ENCODE measurements around the gene KIF16B.

The KIF16B gene

DNA sequence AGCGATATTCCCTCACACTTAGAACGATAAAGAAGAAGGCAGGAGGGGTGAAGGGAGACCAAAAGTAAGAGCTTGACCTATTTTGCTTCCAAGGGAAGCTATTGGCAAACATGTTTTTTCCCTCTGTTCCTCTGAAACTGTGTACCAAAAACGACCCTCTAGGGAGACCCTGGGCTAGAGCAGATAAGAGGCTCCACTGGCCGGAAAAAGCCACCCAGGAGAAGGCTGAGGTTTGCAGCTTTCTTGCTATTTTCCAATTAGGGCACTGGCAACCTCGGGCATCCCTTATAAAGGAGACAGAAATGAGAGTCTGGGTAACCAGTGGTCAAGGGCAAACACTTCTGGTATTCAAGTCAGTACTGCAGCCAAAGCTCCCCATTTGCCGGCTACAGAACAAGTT is 168.0 kb downstream of the KIF16B start:
- no peak for DNase-seq (ENCODE audit: low read depth in 2 of 3, low spot score in 1 of 3)

DNA sequence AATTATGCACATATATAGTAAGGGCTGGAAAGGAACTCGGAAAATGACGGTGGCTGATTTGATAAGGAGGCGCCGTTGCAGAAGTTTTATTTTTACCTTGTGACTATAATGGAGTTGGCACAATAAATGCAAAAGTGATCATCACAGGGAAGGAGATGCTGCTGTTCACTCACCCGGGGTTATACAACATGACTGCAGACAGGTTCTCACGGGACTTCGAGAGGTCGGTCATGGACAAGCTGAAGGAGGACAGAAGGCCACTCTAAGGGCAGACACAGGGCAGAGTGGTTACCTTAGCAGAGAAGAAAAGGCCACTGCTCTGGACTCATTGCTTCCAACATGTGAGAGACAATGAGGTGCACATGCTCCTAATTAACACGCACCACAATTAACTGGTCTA is 168.6 kb downstream of the KIF16B start:
- no peak for DNase-seq (ENCODE audit: low read depth in 2 of 3, low spot score in 1 of 3)

DNA sequence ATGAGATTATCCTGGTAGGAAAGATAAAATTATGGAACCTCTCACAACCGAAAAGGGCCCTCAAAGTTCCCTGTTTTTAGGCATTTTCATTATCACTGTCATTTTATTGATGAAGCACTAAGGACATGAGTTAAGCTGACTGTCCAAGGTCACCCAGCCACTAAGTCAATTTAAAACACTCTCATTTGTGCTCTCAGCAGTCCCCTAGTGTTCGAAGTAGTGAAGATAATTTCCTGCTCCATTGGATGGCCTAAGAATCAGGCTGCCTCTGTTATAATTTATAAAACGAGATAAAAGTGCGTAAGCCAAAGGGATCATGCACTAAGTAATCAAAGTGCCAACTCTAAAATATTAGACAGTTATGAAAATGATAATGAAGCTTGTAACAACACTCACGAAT is 169.1 kb downstream of the KIF16B start:
- DNase-seq (ENCODE audit: low read depth in 2 of 3, low spot score in 1 of 3): no peak

DNA sequence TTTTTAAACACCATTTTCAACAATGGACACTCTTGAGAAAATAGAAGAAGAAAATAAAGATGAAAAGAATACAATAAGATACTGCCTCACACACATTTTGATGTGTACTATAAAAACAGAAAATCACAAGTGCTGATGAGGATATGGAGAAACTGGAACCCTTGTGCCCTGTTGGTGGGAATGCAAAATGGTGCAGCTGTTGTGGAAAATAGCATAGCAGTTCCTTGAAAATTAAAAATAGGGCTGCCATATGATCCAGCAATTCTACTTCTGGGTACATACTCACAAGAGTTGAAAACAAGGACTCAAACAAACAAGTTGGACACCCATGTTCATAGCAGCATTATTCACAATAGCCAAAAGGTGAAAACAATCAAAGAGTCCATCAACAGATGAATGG is 173.0 kb downstream of the KIF16B start:
- DNase-seq (ENCODE audit: low read depth in 2 of 3, low spot score in 1 of 3): no peak

DNA sequence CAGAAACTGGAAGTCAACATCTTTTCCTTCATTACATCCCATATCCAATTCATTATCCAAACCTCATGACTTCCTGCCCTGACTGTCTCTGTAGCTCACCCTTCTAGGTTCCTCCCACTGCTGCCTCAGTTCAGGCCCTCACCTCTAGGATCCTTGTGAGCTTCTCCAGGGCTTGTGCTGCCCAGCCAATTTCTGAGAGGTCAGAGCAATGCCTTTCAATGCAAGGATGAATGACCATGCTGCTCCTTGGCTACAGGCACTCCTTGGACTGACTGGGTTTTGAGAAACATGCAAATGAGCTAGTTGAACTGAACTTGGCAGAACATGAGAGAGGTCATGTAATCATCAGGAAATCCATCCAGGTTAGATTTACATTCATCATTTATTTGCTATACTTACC is 173.4 kb downstream of the KIF16B start:
- DNase-seq (ENCODE audit: low read depth in 2 of 3, low spot score in 1 of 3): no peak

DNA sequence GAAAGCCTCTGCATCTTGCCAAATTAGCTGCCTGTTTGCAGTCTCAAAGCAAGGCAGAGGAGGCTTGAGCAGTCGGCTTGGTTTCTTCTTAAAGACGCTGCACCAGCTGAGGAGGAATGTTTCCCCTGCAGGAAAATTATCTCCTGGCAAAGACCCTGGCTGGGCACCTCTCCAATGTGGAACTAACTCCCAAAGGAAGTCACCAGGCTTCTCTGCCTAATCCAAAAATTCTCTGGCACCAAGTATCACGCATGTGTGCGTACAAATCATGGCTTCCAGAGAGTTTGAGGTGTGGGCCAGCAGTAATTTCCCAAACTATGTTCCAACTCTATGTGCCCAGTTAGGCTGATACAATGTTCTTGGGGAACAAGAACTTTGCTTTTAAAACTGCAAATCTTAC is 176.2 kb downstream of the KIF16B start:
- no peak for DNase-seq (ENCODE audit: low read depth in 2 of 3, low spot score in 1 of 3)

DNA sequence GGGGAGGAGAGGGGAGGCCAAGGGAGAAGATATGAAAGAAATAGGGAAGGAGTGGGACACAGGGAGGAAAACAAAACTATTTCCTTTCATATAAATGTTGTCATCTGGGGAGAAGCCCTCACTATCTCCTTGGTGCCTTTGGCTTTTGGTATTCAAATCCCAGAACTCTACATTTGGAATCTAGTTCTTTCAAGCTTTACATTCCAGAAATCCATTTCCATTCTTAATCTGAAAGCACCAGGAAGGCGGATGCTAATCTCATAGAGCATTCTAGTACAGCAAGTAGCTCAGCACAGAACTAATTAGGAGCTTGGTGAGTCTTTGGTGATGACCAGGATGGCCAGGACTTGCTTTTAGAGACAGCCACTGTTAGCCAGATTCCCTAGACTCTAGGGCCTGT is 177.9 kb downstream of the KIF16B start:
- DNase-seq (ENCODE audit: low read depth in 2 of 3, low spot score in 1 of 3): no peak

DNA sequence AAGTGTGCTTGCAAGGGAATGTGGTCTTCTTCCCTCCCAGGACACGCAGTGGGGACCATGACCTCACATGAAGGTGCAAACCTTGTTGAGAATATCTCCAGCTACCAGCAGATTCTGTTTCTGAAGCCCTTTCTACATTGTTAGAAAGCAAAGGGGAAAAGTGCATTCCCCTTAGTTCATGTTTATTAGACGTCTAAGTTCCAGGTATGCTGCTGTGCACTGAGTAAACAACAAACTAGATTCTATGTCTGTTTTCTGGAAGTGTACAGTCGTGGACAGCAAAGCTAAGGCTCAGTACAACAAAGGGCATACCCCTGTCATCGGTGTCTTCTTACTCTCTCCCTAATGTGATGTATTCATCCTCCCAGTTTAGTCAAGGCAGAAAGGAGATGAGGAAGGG is 178.5 kb downstream of the KIF16B start:
- DNase-seq (ENCODE audit: low read depth in 2 of 3, low spot score in 1 of 3): no peak

DNA sequence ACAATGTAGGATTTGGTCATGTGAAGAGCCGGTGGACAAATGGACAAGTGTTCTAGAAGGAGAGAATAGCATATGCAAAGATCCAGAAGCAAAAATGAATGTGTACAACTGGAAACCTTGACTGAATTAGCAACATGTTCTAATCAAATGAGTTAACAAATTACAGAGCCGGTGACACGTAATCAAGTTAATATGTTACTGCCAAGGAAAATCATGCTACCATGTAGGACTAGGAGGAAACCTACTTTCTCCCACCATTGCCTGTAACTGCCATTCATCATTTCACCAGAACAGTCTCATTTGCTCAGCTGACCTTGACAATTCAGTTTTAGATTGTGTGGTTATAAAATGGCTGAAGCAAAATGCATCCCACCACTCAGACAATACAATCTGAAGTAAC is 179.4 kb downstream of the KIF16B start:
- no peak for DNase-seq (ENCODE audit: low read depth in 2 of 3, low spot score in 1 of 3)

DNA sequence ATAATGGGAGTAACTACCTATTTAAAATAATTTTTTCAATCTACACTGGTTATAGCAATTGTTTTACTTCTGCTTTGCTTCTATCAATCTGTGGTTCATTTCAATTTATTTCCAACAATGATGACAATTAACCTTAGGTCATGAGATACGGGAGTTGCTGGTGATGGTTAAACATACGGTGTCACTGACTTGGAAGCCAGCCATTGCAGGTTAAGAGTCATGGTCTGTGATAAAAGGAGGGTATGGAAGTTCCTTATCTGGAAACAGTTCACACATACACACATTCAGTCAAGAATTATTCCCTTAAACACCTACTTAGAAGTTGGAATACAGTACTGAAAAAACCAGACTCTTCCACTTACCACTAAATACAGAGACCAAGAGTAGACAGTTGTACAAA is 180.0 kb downstream of the KIF16B start:
- no peak for DNase-seq (ENCODE audit: low read depth in 2 of 3, low spot score in 1 of 3)

DNA sequence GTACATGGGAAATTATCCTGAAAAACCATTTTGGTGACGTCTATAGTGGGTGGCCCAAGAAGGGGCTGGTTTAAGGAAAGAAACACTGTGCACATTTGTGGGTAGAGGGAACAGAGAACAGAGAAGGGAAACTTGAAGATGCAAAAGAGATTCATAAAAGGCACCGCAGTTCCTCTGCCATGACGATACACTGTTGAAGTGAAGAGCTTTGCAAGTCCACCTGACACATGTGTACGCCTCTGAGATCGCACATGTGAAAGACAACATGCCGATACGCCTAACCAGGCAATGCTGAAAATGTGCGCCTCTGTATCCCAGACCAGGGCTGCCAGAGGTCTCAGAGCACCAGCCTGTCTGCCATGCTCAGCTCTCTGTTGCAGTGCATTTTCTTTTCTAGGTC is 180.9 kb downstream of the KIF16B start:
- no peak for DNase-seq (ENCODE audit: low read depth in 2 of 3, low spot score in 1 of 3)

DNA sequence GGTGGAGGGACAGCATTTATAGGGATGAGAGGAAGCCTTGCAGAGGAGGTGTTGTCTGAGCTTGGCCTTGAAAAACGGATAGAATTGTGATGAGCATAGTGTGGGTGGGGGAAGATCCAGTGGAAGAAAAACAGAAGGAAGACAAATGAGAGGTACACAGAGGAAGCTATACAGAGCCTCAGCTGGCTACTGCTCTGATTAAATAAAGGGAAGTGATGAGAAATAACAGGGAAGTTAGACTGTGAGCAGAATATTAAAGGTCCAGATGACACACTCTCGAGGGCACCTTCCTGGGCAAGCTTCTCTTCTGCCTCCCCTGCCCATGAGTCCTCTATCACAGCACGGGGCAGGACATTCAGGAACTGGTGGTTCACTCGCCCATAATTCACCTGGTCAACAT is 182.3 kb downstream of the KIF16B start:
- DNase-seq (ENCODE audit: low read depth in 2 of 3, low spot score in 1 of 3): no peak

DNA sequence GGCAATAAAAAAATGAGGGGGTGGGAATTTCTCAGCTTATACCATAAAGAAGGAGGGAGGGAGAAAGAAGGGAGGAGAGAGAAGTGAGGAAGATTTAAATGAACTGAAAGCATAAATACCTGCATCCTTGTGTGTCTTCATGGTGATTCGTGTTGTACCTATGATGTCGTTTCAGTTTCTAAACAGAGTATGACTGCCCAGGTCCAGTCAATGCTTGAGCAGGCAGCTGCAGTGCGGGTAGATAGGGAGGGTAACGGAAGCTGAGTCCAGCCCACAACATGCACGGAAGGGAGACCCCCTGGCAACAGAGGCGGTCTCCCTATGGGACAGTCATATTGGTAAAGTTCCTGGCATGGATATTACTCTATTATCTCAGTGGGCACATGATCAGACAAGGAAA is 184.5 kb downstream of the KIF16B start:
- DNase-seq (ENCODE audit: low read depth in 2 of 3, low spot score in 1 of 3): no peak

DNA sequence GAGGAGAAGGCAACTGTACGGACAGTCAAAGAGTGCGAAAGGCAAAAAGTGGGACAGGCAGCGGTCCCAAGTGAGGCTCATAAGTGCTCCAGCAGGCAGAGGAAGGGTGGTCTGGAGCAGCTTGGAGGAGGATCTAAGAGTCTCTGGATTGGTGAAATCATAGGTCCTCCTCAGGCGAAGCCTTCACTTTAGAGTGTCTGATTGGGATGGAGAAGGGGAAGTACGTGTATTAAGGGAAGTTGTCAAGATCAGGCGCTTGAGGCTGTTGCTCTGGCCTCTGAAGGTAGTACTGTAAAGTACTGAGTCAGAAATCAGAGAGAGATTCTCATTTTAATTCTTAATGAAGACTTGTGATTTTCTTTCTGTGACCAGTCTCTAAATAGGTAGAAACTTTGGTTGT is 185.6 kb downstream of the KIF16B start:
- DNase-seq (ENCODE audit: low read depth in 2 of 3, low spot score in 1 of 3): no peak

DNA sequence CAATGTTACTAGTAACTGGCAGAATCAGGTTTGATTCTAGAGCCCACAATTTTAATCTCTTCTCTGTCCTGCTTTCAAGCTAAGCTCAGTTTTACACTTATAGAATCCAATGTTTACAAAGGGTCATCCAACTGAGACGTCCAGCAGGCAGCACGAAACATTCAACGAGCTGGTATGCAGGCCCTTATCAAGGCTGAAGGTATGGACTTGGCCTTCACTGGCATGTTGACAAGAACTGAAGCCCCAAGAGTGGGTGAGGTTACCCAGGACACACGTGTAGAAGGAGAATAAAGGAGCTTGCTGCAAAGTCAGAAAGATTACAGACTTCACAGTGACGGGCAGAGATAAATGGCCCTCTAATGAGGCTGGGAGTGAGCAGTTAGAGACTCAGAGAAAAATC is 187.4 kb downstream of the KIF16B start:
- no peak for DNase-seq (ENCODE audit: low read depth in 2 of 3, low spot score in 1 of 3)

DNA sequence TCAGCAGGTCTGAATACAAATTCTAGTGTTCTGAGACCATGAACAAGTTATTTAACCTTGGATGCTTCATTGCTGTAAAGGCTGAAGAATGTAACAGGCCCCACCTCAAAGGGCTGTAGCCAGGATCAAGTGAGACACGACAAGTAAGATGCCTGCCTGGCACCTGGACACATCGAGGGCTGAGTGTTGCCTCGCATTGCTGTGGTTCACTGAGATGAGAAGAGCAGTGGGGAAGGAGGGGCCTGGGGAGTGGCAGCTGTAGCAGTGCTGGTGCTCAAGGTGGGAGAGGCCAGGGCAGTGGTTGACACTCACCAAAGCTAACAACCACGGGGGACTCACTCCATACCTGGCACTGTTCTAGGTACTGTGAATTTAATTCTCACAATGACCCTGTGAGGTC is 187.8 kb downstream of the KIF16B start:
- no peak for DNase-seq (ENCODE audit: low read depth in 2 of 3, low spot score in 1 of 3)

DNA sequence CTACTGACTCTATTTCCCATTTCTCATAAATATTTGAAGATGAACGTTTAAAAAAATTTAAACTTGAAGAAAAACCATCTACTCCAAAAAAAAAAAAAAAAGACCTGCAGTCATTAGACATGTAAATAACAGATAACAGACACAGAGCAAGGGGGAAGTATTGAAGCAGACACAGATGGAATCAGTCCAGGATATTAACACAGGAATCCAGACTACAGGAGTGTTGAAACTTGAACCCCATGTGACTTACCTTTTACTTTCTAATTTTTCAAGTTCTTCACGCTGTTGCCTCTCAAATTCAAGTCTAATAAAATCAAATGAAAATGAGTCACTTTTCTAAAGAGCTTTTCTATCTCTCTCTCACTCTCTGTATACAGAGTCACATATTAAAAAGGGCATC is 191.8 kb downstream of the KIF16B start:
- DNase-seq (ENCODE audit: low read depth in 2 of 3, low spot score in 1 of 3): no peak

DNA sequence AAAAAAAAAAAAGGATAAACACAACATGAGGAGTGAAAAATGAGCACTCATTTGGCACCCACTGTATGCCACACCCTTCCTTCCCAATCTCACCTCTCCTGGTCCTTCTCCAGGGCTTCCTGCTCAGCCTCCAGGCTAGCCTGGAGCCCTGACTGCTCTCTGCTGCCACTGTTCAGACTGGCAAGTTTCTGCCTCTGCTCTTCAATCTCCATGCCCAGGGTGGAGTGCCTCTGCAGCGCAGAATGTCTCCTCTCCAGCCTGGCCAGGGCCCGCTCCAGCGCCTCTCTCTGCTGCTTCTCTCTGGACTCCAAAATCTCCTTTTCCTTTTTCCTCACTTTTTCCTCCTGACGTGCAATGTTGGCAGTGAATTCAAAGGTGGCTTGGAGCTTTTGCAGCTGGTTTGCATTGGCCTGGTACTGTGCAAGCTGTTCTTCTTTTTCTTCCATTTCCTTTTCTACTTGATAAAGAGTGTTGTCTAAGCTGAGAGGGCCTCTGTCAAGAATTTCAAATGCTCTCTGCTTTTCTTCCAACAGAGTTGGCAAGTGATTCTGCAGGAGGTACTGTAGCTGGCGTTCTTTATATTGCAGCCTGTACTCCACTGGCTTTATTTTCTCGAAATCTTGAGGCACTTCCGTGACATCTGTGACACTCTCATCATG is 194.4 kb downstream of the KIF16B start:
- DNase-seq (ENCODE audit: low read depth in 2 of 3, low spot score in 1 of 3): no peak

DNA sequence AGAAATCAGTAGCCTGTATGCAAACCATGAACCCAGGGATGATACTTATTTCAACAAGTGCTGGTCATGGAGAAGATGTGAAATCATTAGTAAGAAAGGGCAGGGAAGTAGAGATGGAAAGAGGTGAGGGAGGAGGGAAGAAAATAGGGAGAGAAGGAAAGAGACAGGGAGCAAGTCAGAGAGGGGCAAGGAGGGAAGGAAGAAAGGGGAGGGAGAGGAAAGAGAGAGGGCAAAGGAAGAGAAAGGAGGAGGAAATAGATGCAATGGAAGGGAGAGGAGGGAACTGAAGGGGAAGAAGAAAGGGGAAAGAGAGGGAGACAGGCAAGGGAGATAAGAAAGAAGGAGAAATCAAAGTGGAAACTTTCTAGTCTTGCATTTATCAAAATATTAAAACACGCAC is 195.1 kb downstream of the KIF16B start:
- DNase-seq (ENCODE audit: low read depth in 2 of 3, low spot score in 1 of 3): no peak

DNA sequence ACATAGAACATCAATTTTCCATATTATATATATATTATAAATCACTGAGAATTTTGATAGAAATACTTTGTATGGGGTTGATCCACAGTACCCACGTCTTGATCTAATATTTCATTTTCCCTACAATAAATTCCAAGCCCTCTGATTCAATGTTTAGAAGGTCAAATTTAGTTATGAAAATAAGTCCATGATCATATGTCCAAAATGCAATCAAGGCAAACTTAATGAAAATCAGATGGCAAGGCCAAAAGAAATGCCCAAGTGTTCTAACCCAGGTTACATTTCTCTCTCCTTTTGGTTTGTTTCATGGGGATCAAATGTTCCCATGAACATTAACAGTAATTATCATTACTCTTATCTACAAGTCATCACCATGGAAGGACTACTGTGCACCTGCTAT is 203.8 kb downstream of the KIF16B start:
- no peak for DNase-seq (ENCODE audit: low read depth in 2 of 3, low spot score in 1 of 3)

DNA sequence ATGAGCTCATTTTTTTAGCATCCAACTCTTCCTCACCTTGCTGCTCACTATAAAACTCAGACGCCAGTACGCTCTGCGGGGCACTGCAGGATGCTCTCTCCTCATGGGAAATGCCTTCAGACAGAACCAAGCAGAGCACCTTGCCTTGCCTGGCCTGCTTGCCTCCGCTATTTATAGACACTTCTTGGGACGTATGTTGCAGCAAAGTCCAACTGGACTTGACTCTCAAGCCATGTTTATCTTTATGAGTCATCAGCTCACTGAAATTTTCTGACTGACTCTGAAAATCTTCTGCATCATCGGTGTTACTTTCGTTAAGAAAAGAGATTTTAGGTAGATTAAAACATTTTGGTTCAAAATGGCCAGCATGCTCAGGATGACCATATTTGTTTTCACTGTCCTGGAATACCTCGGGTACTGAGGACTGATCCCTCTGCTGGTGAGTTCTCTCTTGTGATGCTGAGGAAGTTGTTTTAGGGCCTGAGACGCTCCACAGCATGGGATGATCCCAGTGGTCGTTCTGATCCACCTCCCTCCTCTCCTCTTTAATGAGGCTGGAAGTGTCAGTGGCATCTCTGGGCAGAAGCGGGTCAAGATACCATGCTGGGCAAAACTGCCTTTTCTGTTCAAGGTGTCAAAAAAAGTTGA is 204.5 kb downstream of the KIF16B start:
- DNase-seq (ENCODE audit: low read depth in 2 of 3, low spot score in 1 of 3): no peak

DNA sequence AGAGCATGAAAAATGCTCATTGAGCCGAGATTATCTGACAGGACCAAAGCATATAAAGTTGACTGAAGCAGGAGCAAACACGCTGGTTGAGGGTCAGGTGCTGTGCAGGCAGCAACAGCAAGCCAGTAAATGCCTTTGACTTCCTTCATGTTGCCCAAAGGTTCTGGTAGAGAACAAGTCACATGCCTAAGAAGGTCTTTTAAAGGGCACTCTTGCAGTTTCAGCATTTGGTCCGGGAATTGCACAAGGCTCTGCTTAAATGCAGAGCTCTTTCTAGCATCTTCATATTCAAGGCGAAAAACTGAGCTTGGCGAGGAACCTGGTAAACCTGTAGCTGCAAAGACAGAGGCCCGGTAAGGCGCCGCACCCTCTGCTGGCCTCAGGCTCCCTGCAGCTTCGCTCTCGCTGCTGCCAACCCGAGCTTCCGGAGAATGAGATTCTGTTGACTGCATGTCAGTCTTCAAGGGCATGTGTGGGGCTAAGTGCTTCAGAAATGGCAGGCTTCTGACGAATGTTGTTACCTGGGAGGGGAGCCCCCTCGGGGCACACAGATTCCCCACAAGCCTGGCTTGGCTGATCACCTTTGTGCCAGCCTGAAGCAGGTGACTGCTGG is 205.2 kb downstream of the KIF16B start:
- no peak for DNase-seq (ENCODE audit: low read depth in 2 of 3, low spot score in 1 of 3)

DNA sequence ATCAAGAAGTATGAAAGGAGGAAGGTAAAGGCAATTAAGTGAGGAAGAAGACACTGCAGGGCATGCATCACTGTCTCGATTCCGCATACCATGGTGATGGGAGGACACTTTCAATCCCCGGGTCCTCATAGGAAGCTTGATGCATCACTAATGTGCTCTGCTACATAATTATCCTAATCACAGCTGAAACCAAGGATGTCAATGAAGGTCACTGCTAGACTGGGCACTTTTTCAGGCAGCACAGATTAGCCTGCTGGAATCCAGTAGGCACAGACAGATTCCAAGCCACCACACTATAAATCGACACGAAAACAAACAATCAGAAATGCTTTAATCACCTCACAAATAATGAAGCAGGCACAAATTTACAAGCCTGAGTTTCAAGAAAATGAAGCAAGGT is 206.7 kb downstream of the KIF16B start:
- no peak for DNase-seq (ENCODE audit: low read depth in 2 of 3, low spot score in 1 of 3)

All from stimulated activated CD4-positive, alpha-beta T cell treated with anti-CD3 and anti-CD28 coated beads, Interleukin-12 subunit alpha, Interleukin-12 subunit beta, amount 100 ng/mL, for 48 hours (primary cell).